Vagina (tissue), 2 donors: Measurements from ENCODE around the gene MAST4. TPM values are rescaled to one million over a fixed set of nuclear protein-coding genes. Genes with fewer than 3 reads are reported as not detected.

Experiments
- DNase-seq, 2 donors: peaks; one replicate each; pipeline ENCODE4 v3.0.0-alpha.2; 2017; ENCODE audit errors: extremely low spot score in 2 of 2
- H3K27ac ChIP-seq: fragments of 200-600 bp; sonication (generic); one replicate; pipeline ENCODE4 v1.5.1; 2019
- H3K27me3 ChIP-seq: fragments of 200-600 bp; sonication (generic); one replicate; pipeline ENCODE4 v1.5.1; 2019
- H3K36me3 ChIP-seq, 2 donors: fragments of 200-600 bp; sonication (generic); one replicate each; pipeline ENCODE4 v1.5.1; 2017 to 2019
- H3K4me1 ChIP-seq: fragments of 200-600 bp; sonication (generic); one replicate; pipeline ENCODE4 v1.5.1; 2019
- H3K4me3 ChIP-seq, 2 donors: fragments of 200-600 bp; sonication (generic); 1 replicate in 1 of 2; 2 replicates in 1 of 2; pipeline ENCODE4 v1.5.1; 2016 to 2019
- H3K9me3 ChIP-seq: fragments of 200-600 bp; sonication (generic); one replicate; pipeline ENCODE4 v1.5.1; 2019
- CTCF ChIP-seq, 3 experiments: fragments of 450-650 bp in 2 of 3; fragments of 200-600 bp in 1 of 3; sonication (generic) in 1 of 3; IDR thresholded peaks; one replicate each; pipeline ENCODE4 v1.5.1; 2017 to 2019; ENCODE audit warnings: antibody characterized with exemption in 3 of 3, mild to moderate bottlenecking in 2 of 3, moderate library complexity in 2 of 3
- POLR2A ChIP-seq, 2 donors: fragments of 450-650 bp; IDR thresholded peaks; one replicate each; pipeline ENCODE4 v1.6.1; 2017; ENCODE audit warnings: antibody characterized with exemption in 2 of 2, mild to moderate bottlenecking in 2 of 2, moderate library complexity in 2 of 2
- POLR2AphosphoS5 ChIP-seq, 2 donors: sonication (generic); formaldehyde crosslinking; IDR thresholded peaks; one replicate each; pipeline ENCODE4 v1.9.0; 2017; ENCODE audit warnings: antibody characterized with exemption in 2 of 2, mild to moderate bottlenecking in 2 of 2, low read depth in 1 of 2; ENCODE audit not compliant: insufficient read depth in 1 of 2
- intact Hi-C: fragments of 100-400 bp; cut with DNase I; formaldehyde crosslinking; loops from one replicate; pipeline ENCODE4 v1.15.1; 2023
- total RNA-seq: library from RNA; depleted of rRNA; stranded (reverse); fragments of >200 nt; gene quantifications from one replicate; pipeline ENCODE4 v1.2.3, GENCODE V29; 2016

Gene MAST4
- total RNA-seq, 1 donor from 2014 or later, result 85.9 TPM

DNA sequence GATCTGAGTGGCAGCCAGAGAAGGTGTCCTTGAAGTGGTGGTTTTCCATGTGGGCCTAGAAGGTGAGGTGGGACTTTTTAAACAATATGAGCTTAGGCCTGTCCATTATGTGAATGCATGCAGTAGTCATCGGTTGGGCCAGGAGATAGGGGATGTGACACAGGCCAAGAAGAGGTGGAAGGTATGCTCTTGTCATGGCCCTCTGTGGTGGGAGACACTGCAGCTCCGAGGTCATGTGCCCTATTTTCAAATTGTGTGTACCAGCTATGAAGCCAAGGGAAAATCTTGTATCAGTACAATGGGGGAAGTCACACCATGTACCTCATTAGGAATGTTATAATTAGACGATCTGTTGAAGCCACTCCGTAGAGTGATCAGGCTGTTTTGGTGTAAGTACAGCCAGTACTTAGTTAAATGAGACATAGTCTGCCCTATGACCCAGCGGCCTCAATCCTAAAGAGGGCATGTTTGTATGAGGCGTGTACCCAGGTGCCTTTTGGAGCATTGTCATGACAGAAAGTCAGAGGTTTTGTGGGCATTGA lies 280.1 kb downstream of the MAST4 start:
- no peaks in the 10 kb centered on the region for H3K36me3 ChIP-seq
- no peaks in the 10 kb centered on the region for H3K9me3 ChIP-seq
- no peak overlapping the region for H3K27ac ChIP-seq
- TF ChIP-seq POLR2A (IDR thresholded peaks at IDR 0.05) (no peak), CTCF (IDR thresholded peaks at IDR 0.05) (no peak), POLR2AphosphoS5 (IDR thresholded peaks at IDR 0.05; ENCODE audit: insufficient read depth in 1 of 2, low read depth in 1 of 2) (no peak)
- no peak for DNase-seq
- H3K4me1 ChIP-seq, result no peaks in the 10 kb centered on the region
- intact Hi-C loops, result no loop called here
- no peak overlapping the region for H3K4me3 ChIP-seq
- no peaks in the 10 kb centered on the region for H3K27me3 ChIP-seq

DNA sequence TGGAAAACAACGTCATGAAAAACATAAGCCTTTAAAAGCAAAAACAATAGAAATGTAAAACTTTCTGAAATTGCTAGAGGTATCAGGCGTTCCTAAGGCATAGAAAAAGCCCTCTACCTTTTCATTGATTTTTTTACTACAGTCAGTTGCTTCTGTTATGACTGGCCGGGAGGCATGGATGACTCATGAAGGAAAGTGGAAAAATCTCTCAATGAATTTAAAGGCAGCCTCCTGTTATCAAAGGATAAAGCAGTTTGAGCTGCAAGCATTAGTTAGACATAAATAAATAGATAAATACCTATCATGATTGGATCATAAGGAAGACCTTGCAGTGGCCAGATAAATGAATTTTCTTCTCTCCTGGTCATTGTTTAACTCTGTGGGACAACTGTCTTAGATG lies 281.6 kb downstream of the MAST4 start:
- Histone ChIP-seq H3K27me3 (no peaks in the 10 kb centered on the region), H3K9me3 (no peaks in the 10 kb centered on the region), H3K27ac (no peak overlapping the region), H3K4me1 (peaks cover 7% of the 10 kb centered on the region), H3K36me3 (no peaks in the 10 kb centered on the region), H3K4me3 (no peak overlapping the region)
- TF ChIP-seq CTCF (IDR thresholded peaks at IDR 0.05) (no peak), POLR2AphosphoS5 (IDR thresholded peaks at IDR 0.05; ENCODE audit: insufficient read depth in 1 of 2, low read depth in 1 of 2) (no peak), POLR2A (IDR thresholded peaks at IDR 0.05) (no peak)
- intact Hi-C loops, result no loop called here
- no peak for DNase-seq

DNA sequence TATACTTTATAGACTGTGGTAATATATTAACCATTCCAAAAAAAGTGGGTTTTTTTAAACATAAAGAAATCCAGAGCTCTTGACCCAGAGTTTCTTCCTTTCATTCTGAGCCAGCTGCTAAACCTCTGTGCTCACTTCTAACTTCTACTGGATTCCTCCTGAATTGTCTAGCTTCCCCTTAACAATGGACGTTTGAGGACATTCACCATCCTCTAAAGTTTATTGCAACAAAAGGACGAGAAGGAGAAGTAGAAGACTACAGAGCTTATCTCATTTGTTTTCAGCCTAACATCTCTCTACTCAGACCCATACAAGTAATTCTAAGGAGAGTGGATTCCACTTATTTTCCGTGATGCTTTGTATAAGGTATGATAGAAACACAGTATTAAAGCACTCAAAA lies 284.2 kb downstream of the MAST4 start:
- DNase-seq, result no peak
- Histone ChIP-seq H3K27me3 (no peaks in the 10 kb centered on the region), H3K4me1 (peaks cover 7% of the 10 kb centered on the region), H3K4me3 (no peak overlapping the region), H3K36me3 (no peaks in the 10 kb centered on the region), H3K27ac (no peak overlapping the region), H3K9me3 (no peaks in the 10 kb centered on the region)
- intact Hi-C loops, result no loop called here
- TF ChIP-seq CTCF (IDR thresholded peaks at IDR 0.05) (no peak), POLR2AphosphoS5 (IDR thresholded peaks at IDR 0.05; ENCODE audit: insufficient read depth in 1 of 2, low read depth in 1 of 2) (no peak), POLR2A (IDR thresholded peaks at IDR 0.05) (no peak)

GRCh38 chr5:66881480-66882161 lies 285.4 kb downstream of the MAST4 start:
- intact Hi-C loops, result no loop called here
- DNase-seq, result no peak

DNA sequence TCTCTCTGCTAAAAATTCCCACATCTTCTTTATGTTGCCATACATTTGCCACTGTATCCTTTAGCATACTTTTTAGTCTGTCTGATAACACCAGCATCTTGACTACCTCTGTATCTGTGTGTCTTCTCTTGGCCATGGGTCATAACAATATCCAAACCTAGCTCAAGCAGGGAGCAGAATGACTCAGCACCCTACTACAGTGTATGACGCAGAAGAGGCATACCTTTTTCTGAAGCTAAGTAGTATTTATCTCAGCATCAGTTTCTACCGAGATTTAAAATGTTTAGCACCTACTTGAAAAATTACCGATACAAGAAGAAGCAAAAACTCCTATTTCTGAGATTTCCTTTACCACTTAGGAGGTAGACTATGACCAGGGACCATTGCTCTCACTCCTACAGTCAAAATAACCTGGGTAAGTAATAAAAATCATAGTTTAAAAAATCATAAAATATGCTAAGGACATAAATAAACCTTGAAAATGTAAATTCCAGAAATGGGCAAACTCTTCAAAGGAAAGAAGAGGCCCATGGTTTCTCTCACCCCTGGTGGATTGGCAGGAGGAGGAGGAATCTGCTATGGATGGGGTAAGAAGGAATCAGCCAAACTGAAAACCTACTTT lies 286.5 kb downstream of the MAST4 start:
- DNase-seq, result no peak
- Histone ChIP-seq H3K4me3 (no peak overlapping the region), H3K27ac (no peak overlapping the region), H3K27me3 (no peaks in the 10 kb centered on the region), H3K9me3 (no peaks in the 10 kb centered on the region), H3K4me1 (peaks cover 7% of the 10 kb centered on the region), H3K36me3 (no peaks in the 10 kb centered on the region)
- intact Hi-C loops, result no loop called here
- TF ChIP-seq POLR2AphosphoS5 (IDR thresholded peaks at IDR 0.05; ENCODE audit: insufficient read depth in 1 of 2, low read depth in 1 of 2), result no peak
- no peak for TF ChIP-seq POLR2A (IDR thresholded peaks at IDR 0.05)
- no peak for TF ChIP-seq CTCF (IDR thresholded peaks at IDR 0.05)

More at GRCh38 chr5:66881480-66882161, 285.4 kb downstream of the MAST4 start:
- TF ChIP-seq POLR2A (IDR thresholded peaks at IDR 0.05) (no peak), POLR2AphosphoS5 (IDR thresholded peaks at IDR 0.05; ENCODE audit: insufficient read depth in 1 of 2, low read depth in 1 of 2) (peak in 1 of 2 donors; percentile 56)
- no peak overlapping the region for H3K4me3 ChIP-seq
- no peaks in the 10 kb centered on the region for H3K9me3 ChIP-seq
- no peaks in the 10 kb centered on the region for H3K36me3 ChIP-seq
- H3K4me1 ChIP-seq, result peaks cover 7% of the 10 kb centered on the region
- no peaks in the 10 kb centered on the region for H3K27me3 ChIP-seq
- no peak overlapping the region for H3K27ac ChIP-seq
